NCI-H2171 (cell line): ENCODE measurements around the gene PGA3.
"Not testable (repeated sequence)": the region's sequence is repeated elsewhere in the genome, so short reads cannot be mapped to it uniquely, and the experiment has no call there.

Experiments used
- DNase-seq: peaks from one replicate; lab custom pipeline; 2025; lab: John Stamatoyannopoulos, UW

Gene PGA3

GRCh38 chr11:61202950-61203746 is at the start of gene PGA3:
TSS of gene PGA3 (plus strand) at chr11:61203515. CDS start at chr11:61203565, 50 bp downstream.
- DNase-seq = not testable (repeated sequence)

GRCh38 chr11:61153593-61154095 is 49.7 kb upstream of the PGA3 start:
- DNase-seq = no peak

GRCh38 chr11:61154528-61154927 is 48.8 kb upstream of the PGA3 start:
- no peak for DNase-seq

GRCh38 chr11:61155312-61155711 is 48.0 kb upstream of the PGA3 start:
- DNase-seq = no peak

GRCh38 chr11:61155741-61156140 is 47.6 kb upstream of the PGA3 start:
- no peak for DNase-seq

- no peak for DNase-seq
These were observed 45.6 kb upstream of the PGA3 start for GRCh38 chr11:61157743-61158142.

GRCh38 chr11:61158691-61159381 is 44.5 kb upstream of the PGA3 start:
- DNase-seq = no peak

- no peak for DNase-seq
These were observed 42.7 kb upstream of the PGA3 start for GRCh38 chr11:61160487-61161189.

- peak; percentile 88 for DNase-seq
These were observed 41.9 kb upstream of the PGA3 start, which contains the start of gene VPS37C for GRCh38 chr11:61161190-61162091. TSS of gene VPS37C (minus strand) at chr11:61161426. CDS start at chr11:61138829, 22,597 bp downstream.

- DNase-seq = peak; percentile 62
These were observed 41.0 kb upstream of the PGA3 start for GRCh38 chr11:61162092-61162941.

- no peak for DNase-seq
These were observed 40.3 kb upstream of the PGA3 start for GRCh38 chr11:61163021-61163420.

GRCh38 chr11:61163714-61164605 is 39.4 kb upstream of the PGA3 start:
- DNase-seq = no peak

GRCh38 chr11:61164606-61165424 is 38.5 kb upstream of the PGA3 start:
- no peak for DNase-seq

GRCh38 chr11:61165785-61166184 is 37.5 kb upstream of the PGA3 start:
- DNase-seq = not testable (repeated sequence)

- DNase-seq = not testable (repeated sequence)
These were observed 37.0 kb upstream of the PGA3 start for GRCh38 chr11:61166331-61166730.

- no peak for DNase-seq
These were observed 35.1 kb upstream of the PGA3 start for GRCh38 chr11:61168042-61168688.

- no peak for DNase-seq
These were observed 34.5 kb upstream of the PGA3 start for GRCh38 chr11:61168800-61169199.

GRCh38 chr11:61170566-61170965 is 32.7 kb upstream of the PGA3 start:
- DNase-seq = no peak
